Endothelial cell of umbilical vein (primary cell): ENCODE measurements around the gene SSBP3. TPM values are rescaled to one million over a fixed set of nuclear protein-coding genes. Genes with fewer than 3 reads are reported as not detected.

Experiments used
- BruUV-seq: library from RNA; stranded (reverse); fragments of 400-500 nt; replicated peaks from 2 replicates; lab custom pipeline; 2021; lab: Mats Ljungman, UMichigan
- CTCF ChIA-PET: fragments of 300-600, 350-600 bp; sonication (Branson Sonifier 250); formaldehyde crosslinking; loops from one replicate; lab custom pipeline; 2021; ENCODE audit warnings: antibody characterized with exemption, inconsistent platforms; lab: Charles Lee
- POLR2A ChIA-PET: fragments of 300-600, 350-600 bp; sonication (Branson Sonifier 250); formaldehyde crosslinking; loops from one replicate; lab custom pipeline; 2021; ENCODE audit warnings: antibody characterized with exemption, inconsistent platforms; lab: Charles Lee
- DNase-seq: peaks from one replicate; pipeline ENCODE4 v3.0.0-alpha.2; 2011; ENCODE audit warnings: low read depth, low spot score
- FAIRE-seq: peaks from 2 replicates; lab custom pipeline; 2011; peaks lifted over from hg19 to GRCh38; lab: Jason Lieb, UNC
- H2AFZ ChIP-seq: 2 replicates; pipeline ENCODE4 v1.6.0; 2012; ENCODE audit warnings: low read depth, low read length, control low read depth, inconsistent platforms
- H3K27ac ChIP-seq: 2 replicates; pipeline ENCODE4 v1.5.1; 2011; ENCODE audit warnings: low read depth, mild to moderate bottlenecking, control low read depth, low read length, moderate library complexity; ENCODE audit not compliant: insufficient read depth
- H3K27me3 ChIP-seq, 2 experiments: 2 replicates each; pipeline versions ENCODE4 v1.6.0 to v1.6.1; 2011; ENCODE audit warnings: low read length in 2 of 2, mixed read lengths in 1 of 2; ENCODE audit not compliant: control insufficient read depth in 2 of 2, insufficient read depth in 2 of 2
- H3K36me3 ChIP-seq, 2 experiments: 2 replicates in 1 of 2; 3 replicates in 1 of 2; pipeline ENCODE4 v1.5.1; 2011; ENCODE audit warnings: low read length in 2 of 2, mild to moderate bottlenecking in 1 of 2, moderate library complexity in 1 of 2; ENCODE audit not compliant: control insufficient read depth in 2 of 2, insufficient read depth in 2 of 2; ENCODE audit errors: extremely low read depth in 1 of 2
- H3K4me1 ChIP-seq: 3 replicates; pipeline ENCODE4 v1.5.1; 2011; ENCODE audit warnings: mild to moderate bottlenecking, low read length; ENCODE audit not compliant: control insufficient read depth, insufficient read depth; ENCODE audit errors: extremely low read depth
- H3K4me2 ChIP-seq: 2 replicates; pipeline ENCODE4 v1.6.1; 2011; ENCODE audit warnings: low read length, control low read depth, mixed read lengths; ENCODE audit not compliant: insufficient read depth
- H3K4me3 ChIP-seq, 3 experiments: fragments of 200-600 bp in 1 of 3; sonication (generic), shearing (Covaris generic) in 1 of 3; replicated peaks in 1 of 3; 2 replicates each; pipeline ENCODE4 v1.5.1; 2011 to 2016; ENCODE audit warnings: control low read depth in 3 of 3, low read length in 3 of 3, mild to moderate bottlenecking in 2 of 3, inconsistent platforms in 1 of 3, low read depth in 1 of 3, moderate library complexity in 1 of 3; ENCODE audit not compliant: insufficient read depth in 1 of 3
- H3K79me2 ChIP-seq: 2 replicates; pipeline ENCODE4 v1.6.0; 2012; ENCODE audit warnings: low read length, inconsistent platforms; ENCODE audit not compliant: control insufficient read depth, insufficient read depth
- H3K9ac ChIP-seq: replicated peaks from 2 replicates; pipeline ENCODE3; 2011; ENCODE audit warnings: low read length, control low read depth; ENCODE audit not compliant: insufficient read depth; ENCODE audit errors: extremely low read depth
- H3K9me1 ChIP-seq: replicated peaks from 3 replicates; pipeline ENCODE4 v1.6.0; 2011; ENCODE audit warnings: mild to moderate bottlenecking, low read length; ENCODE audit not compliant: control insufficient read depth, insufficient read depth; ENCODE audit errors: extremely low read depth
- H3K9me3 ChIP-seq: replicated peaks from 2 replicates; pipeline ENCODE4 v1.5.1; 2012; ENCODE audit warnings: low read length, inconsistent platforms; ENCODE audit not compliant: control insufficient read depth, insufficient read depth
- H4K20me1 ChIP-seq: replicated peaks from 2 replicates; pipeline ENCODE3; 2011; ENCODE audit warnings: mild to moderate bottlenecking, low read length; ENCODE audit not compliant: control insufficient read depth, insufficient read depth; ENCODE audit errors: extremely low read depth
- CTCF ChIP-seq, 2 donors: IDR thresholded peaks; 1 replicate in 1 of 2; 2 replicates in 1 of 2; pipeline ENCODE4 v1.5.1; 2011; ENCODE audit warnings: low read length in 2 of 2, mild to moderate bottlenecking in 2 of 2, moderate library complexity in 2 of 2, control low read depth in 1 of 2, inconsistent platforms in 1 of 2, low read depth in 1 of 2; ENCODE audit not compliant: insufficient read depth in 1 of 2; ENCODE audit errors: extremely low read depth in 1 of 2
- EZH2 ChIP-seq: IDR thresholded peaks from 2 replicates; pipeline ENCODE4 v1.6.1; 2012; ENCODE audit warnings: borderline replicate concordance, low read depth, mild to moderate bottlenecking, moderate library complexity, low read length, inconsistent platforms; ENCODE audit not compliant: severe bottlenecking
- FOS ChIP-seq: IDR thresholded peaks from 2 replicates; pipeline ENCODE4 v1.6.1; 2011; ENCODE audit warnings: mild to moderate bottlenecking, low read length, moderate library complexity, borderline replicate concordance; ENCODE audit not compliant: insufficient read depth
- GATA2 ChIP-seq: IDR thresholded peaks from 2 replicates; pipeline ENCODE4 v1.7.0; 2011; ENCODE audit warnings: low read depth, mild to moderate bottlenecking, moderate library complexity, mixed read lengths, low read length; ENCODE audit not compliant: insufficient read length, insufficient read depth
- JUN ChIP-seq: IDR thresholded peaks from 2 replicates; pipeline ENCODE4 v1.6.1; 2011; ENCODE audit warnings: borderline replicate concordance, low read depth; ENCODE audit not compliant: insufficient read length, insufficient read depth
- MAX ChIP-seq: IDR thresholded peaks from 2 replicates; pipeline ENCODE4 v1.6.1; 2011; ENCODE audit not compliant: insufficient read depth, insufficient read length
- MYC ChIP-seq: IDR thresholded peaks from one replicate; pipeline ENCODE4 v1.6.1; 2011; ENCODE audit warnings: mild to moderate bottlenecking, low read depth, low read length
- POLR2A ChIP-seq: IDR thresholded peaks from 2 replicates; pipeline ENCODE4 v1.6.1; 2012; ENCODE audit warnings: low read depth, mild to moderate bottlenecking, control low read depth, low read length
- POLR2AphosphoS5 ChIP-seq: IDR thresholded peaks from 2 replicates; pipeline ENCODE4 v1.6.1; 2012; ENCODE audit warnings: low read depth, mild to moderate bottlenecking, control low read depth, low read length, moderate library complexity; ENCODE audit not compliant: insufficient read depth
- dilution Hi-C: fragments of 300-500 bp; cut with MboI; formaldehyde crosslinking; loops from one replicate; pipeline ENCODE4 v1.15.0; 2019; ENCODE audit warnings: low sequenced_read_pairs; ENCODE audit not compliant: extremely low pct_ligation_motif_present
- intact Hi-C: fragments of 100-400 bp; cut with micrococcal nuclease; formaldehyde crosslinking; loops from one replicate; pipeline ENCODE4 v1.10.0; 2022
- polyA plus RNA-seq, 4 experiments: library from polyadenylated mRNA; depleted of rRNA in 3 of 4; stranded (reverse) in 3 of 4; unstranded in 1 of 4; fragments of >200 nt; gene quantifications; 2 replicates each; pipeline versions ENCODE4 v1.2.1 to v1.2.3, GENCODE V29; 2011 to 2012; ENCODE audit warnings: missing spikeins in 1 of 4
- total RNA-seq: library from RNA; stranded (reverse); gene quantifications from 2 replicates; pipeline ENCODE4 v1.2.3, GENCODE V29; 2021

The SSBP3 gene
- total and polyA plus RNA-seq, 2 donors (not counting 3 experiments of a cell fraction or from before 2014, with no cell fraction given), result 44.9 to 59.4 TPM

GRCh38 chr1:54280651-54281050, 125.5 kb downstream of the SSBP3 start:
- Histone ChIP-seq H3K27ac (no peak overlapping the region), H3K9ac (no peak overlapping the region), H3K36me3 (peaks cover 3 to 6% of the 10 kb centered on the region in 2 experiments), H3K27me3 (no peaks in the 10 kb centered on the region), H4K20me1 (no peaks in the 10 kb centered on the region), H3K79me2 (peaks cover 8% of the 10 kb centered on the region), H3K4me2 (no peak overlapping the region), H2AFZ (no peak overlapping the region), H3K9me1 (no peaks in the 10 kb centered on the region), H3K4me3 (no peak overlapping the region), H3K9me3 (no peaks in the 10 kb centered on the region), H3K4me1 (peaks cover 3% of the 10 kb centered on the region)
- no peak for DNase-seq
- TF ChIP-seq POLR2AphosphoS5 (no peak), EZH2 (no peak), JUN (no peak), GATA2 (no peak), CTCF (IDR thresholded peaks at IDR 0.05; ENCODE audit: extremely low read depth in 1 of 2, insufficient read depth in 1 of 2, low read depth in 1 of 2, low read length in 2 of 2) (no peak), MAX (no peak), MYC (no peak), FOS (no peak), POLR2A (no peak)
- intact Hi-C loops, result no loop called here
- dilution Hi-C loops, result no loop called here
- FAIRE-seq, result no peak
- BruUV-seq, result no TSS peak
- CTCF ChIA-PET, result interaction anchor here (1.9 kb wide), 1 partner anchor 159 kb away, joined by 6 read pairs; no protein-coding TSS in a partner anchor
- POLR2A ChIA-PET, result interaction anchor here (0.6 kb wide), 1 partner anchor 1439 kb away, joined by 4 read pairs; no protein-coding TSS in a partner anchor
